ENCODE results near the gene MELTF. TPM values are rescaled to one million over a fixed set of nuclear protein-coding genes. Genes with fewer than 3 reads are reported as not detected.
"Not testable (repeated sequence)": the region's sequence is repeated elsewhere in the genome, so short reads cannot be mapped to it uniquely, and the experiment has no call there.

Gene MELTF
- total RNA-seq, 1 donor from 2014 or later: 5.0 TPM

- no peaks in the 10 kb centered on the region for H3K9me3 Mint-ChIP-seq (ENCODE audit: low read depth)
Observed at GRCh38 chr3:197035577-197035976, 6.0 kb upstream of the MELTF start.

DNA sequence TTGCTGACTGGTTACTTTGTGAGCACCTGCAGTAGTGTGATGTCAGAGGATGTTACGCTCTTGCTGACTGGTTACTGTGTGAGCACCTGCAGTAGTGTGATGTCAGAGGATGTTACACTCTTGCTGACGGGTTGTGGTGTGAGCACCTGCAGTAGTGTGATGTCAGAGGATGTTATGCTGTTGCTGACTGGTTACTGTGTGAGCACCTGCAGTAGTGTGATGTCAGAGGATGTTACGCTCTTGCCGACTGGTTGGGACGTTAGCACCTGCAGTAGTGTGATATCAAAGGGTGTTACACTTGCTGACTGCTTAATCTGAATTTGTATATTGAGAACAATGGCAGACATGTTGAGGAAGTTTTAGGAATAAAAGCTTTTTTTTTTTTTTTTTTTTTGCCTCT is 5.2 kb upstream of the MELTF start:
- not testable (repeated sequence) for H3K4me3 Mint-ChIP-seq (ENCODE audit: low read depth)

More at GRCh38 chr3:197035577-197035976, 6.0 kb upstream of the MELTF start:
- Mint-ChIP-seq H3K4me1 (ENCODE audit: low read depth) (no peaks in the 10 kb centered on the region), H3K4me3 (ENCODE audit: low read depth) (no peak overlapping the region), H3K27me3 (peaks cover 39% of the 10 kb centered on the region), H3K27ac (no peak overlapping the region), H3K36me3 (ENCODE audit: insufficient read depth) (peaks cover 1% of the 10 kb centered on the region)
- TF ChIP-seq CTCF (IDR thresholded peaks at IDR 0.05; ENCODE audit: unreplicated experiment): no peak
- DNase-seq (ENCODE audit: low spot score, unreplicated experiment): no peak

DNA sequence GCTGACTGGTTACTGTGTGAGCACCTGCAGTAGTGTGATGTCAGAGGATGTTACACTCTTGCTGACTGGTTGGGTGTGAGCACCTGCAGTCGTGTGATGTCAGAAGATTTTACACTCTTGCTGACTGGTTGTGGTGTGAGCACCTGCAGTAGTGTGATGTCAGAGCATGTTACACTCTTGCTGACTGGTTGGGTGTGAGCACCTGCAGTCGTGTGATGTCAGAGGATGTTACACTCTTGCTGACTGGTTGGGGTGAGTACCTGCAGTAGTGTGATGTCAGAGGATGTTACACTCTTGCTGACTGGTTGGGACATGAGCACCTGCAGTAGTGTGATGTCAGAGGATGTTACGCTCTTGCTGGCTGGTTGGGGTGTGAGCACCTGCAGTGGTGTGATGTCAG is 4.1 kb upstream of the MELTF start:
- not testable (repeated sequence) for DNase-seq (ENCODE audit: low spot score, unreplicated experiment); H3K27ac Mint-ChIP-seq; H3K36me3 Mint-ChIP-seq (ENCODE audit: insufficient read depth); H3K9me3 Mint-ChIP-seq (ENCODE audit: low read depth); H3K4me3 Mint-ChIP-seq (ENCODE audit: low read depth); H3K4me1 Mint-ChIP-seq (ENCODE audit: low read depth)
- H3K27me3 Mint-ChIP-seq: peaks cover 49% of the 10 kb centered on the region

More for the DNA sequence above, 5.2 kb upstream of the MELTF start:
- H3K27ac Mint-ChIP-seq; H3K4me1 Mint-ChIP-seq (ENCODE audit: low read depth); H3K36me3 Mint-ChIP-seq (ENCODE audit: insufficient read depth); H3K9me3 Mint-ChIP-seq (ENCODE audit: low read depth); DNase-seq (ENCODE audit: low spot score, unreplicated experiment): not testable (repeated sequence)
- peaks cover 45% of the 10 kb centered on the region for H3K27me3 Mint-ChIP-seq

- no peak overlapping the region for H3K27ac Mint-ChIP-seq
- no peak for TF ChIP-seq CTCF (IDR thresholded peaks at IDR 0.05; ENCODE audit: unreplicated experiment)
- no peaks in the 10 kb centered on the region for H3K4me1 Mint-ChIP-seq (ENCODE audit: low read depth)
- no peaks in the 10 kb centered on the region for H3K9me3 Mint-ChIP-seq (ENCODE audit: low read depth)
- H3K27me3 Mint-ChIP-seq: peaks cover 56% of the 10 kb centered on the region
- no peak overlapping the region for H3K4me3 Mint-ChIP-seq (ENCODE audit: low read depth)
- H3K36me3 Mint-ChIP-seq (ENCODE audit: insufficient read depth): no peaks in the 10 kb centered on the region
- no peak for DNase-seq (ENCODE audit: low spot score, unreplicated experiment)
Observed at GRCh38 chr3:197031315-197032285, 2.0 kb upstream of the MELTF start.

GRCh38 chr3:197030379-197031314 is 1.0 kb upstream of the MELTF start:
- Mint-ChIP-seq H3K4me3 (ENCODE audit: low read depth) (no peak overlapping the region), H3K36me3 (ENCODE audit: insufficient read depth) (peaks cover under 1% of the 10 kb centered on the region), H3K27ac (no peak overlapping the region), H3K27me3 (peaks cover 58% of the 10 kb centered on the region), H3K4me1 (ENCODE audit: low read depth) (no peaks in the 10 kb centered on the region), H3K9me3 (ENCODE audit: low read depth) (no peaks in the 10 kb centered on the region)
- no peak for TF ChIP-seq CTCF (IDR thresholded peaks at IDR 0.05; ENCODE audit: unreplicated experiment)
- DNase-seq (ENCODE audit: low spot score, unreplicated experiment): no peak
